Right lobe of liver (tissue), 4 donors: ENCODE measurements around the gene MIP.

Experiments
- CTCF ChIP-seq, 4 donors: fragments of 200-600 bp in 3 of 4; fragments of 450-650 bp in 1 of 4; IDR thresholded peaks; one replicate each; pipeline versions ENCODE4 v1.5.1 to v1.8.0; 2016 to 2022; ENCODE audit warnings: antibody characterized with exemption in 4 of 4, mild to moderate bottlenecking in 2 of 4
- POLR2A ChIP-seq: fragments of 450-650 bp; IDR thresholded peaks from one replicate; pipeline ENCODE4 v1.6.1; 2017; ENCODE audit warnings: antibody characterized with exemption, mild to moderate bottlenecking
- donor health status: DM: no; HTN: no; CAD: no.
- donor health status: DM: no; HTN: no; CAD: no.
- donor health status: DM: no; HTN: yes; CAD: no.

GRCh38 chr12:56410768-56411167 is 43.7 kb downstream of the MIP start:
- TF ChIP-seq CTCF (IDR thresholded peaks at IDR 0.05) = no peak
- TF ChIP-seq POLR2A = no peak
